Lung (tissue), 12 donors: Measurements from ENCODE around the gene ACOT7. TPM values are rescaled to one million over a fixed set of nuclear protein-coding genes. Genes with fewer than 3 reads are reported as not detected.

Experiments used
- ATAC-seq: fragments of 200-7000 bp; cut with Tn5 transposase; one replicate; pipeline ENCODE4 v1.9.1; 2020; ENCODE audit warnings: moderate number of reproducible peaks; ENCODE audit not compliant: insufficient read depth, low FRiP score
- DNase-seq, 3 donors: peaks; one replicate each; pipeline ENCODE4 v3.0.0-alpha.2; 2013 to 2017
- H3K27ac ChIP-seq, 2 donors: one replicate each; pipeline ENCODE4 v1.5.1; 2013; ENCODE audit warnings: mild to moderate bottlenecking in 2 of 2, moderate library complexity in 2 of 2, control low read depth in 1 of 2, inconsistent platforms in 1 of 2, low read depth in 1 of 2, low read length in 1 of 2
- H3K27me3 ChIP-seq, 3 donors: one replicate each; pipeline ENCODE4 v1.5.1; 2013; ENCODE audit warnings: low read length in 2 of 3; ENCODE audit not compliant: control insufficient read depth in 3 of 3, insufficient read depth in 3 of 3
- H3K36me3 ChIP-seq, 4 donors: one replicate each; pipeline ENCODE4 v1.5.1; 2013; ENCODE audit warnings: low read length in 4 of 4, mild to moderate bottlenecking in 1 of 4, moderate library complexity in 1 of 4; ENCODE audit not compliant: control insufficient read depth in 4 of 4, insufficient read depth in 4 of 4
- H3K4me1 ChIP-seq, 5 donors: one replicate each; pipeline ENCODE4 v1.5.1; 2013; ENCODE audit warnings: low read length in 5 of 5, mild to moderate bottlenecking in 2 of 5, moderate library complexity in 1 of 5; ENCODE audit not compliant: control insufficient read depth in 5 of 5, insufficient read depth in 5 of 5
- H3K4me3 ChIP-seq: one replicate; pipeline ENCODE4 v1.5.1; 2013; ENCODE audit warnings: mild to moderate bottlenecking, control low read depth, moderate library complexity
- H3K9ac ChIP-seq, 2 donors: one replicate each; pipeline ENCODE4 v1.5.1; 2013; ENCODE audit warnings: low read length in 2 of 2, control low read depth in 1 of 2; ENCODE audit not compliant: insufficient read depth in 1 of 2
- H3K9me3 ChIP-seq, 4 donors: one replicate each; pipeline ENCODE4 v1.5.1; 2013; ENCODE audit warnings: low read length in 3 of 4, mild to moderate bottlenecking in 1 of 4, moderate library complexity in 1 of 4; ENCODE audit not compliant: control insufficient read depth in 4 of 4, insufficient read depth in 3 of 4
- WGBS, 2 donors: extraction: QIAGEN DNeasy Blood & Tissue Kit; methylation state at CpG; one replicate each; pipeline ENCODE4 v1.1.7; 2013; 5-methylcytosine and 5-hydroxymethylcytosine counted together
- polyA plus RNA-seq, 2 donors: library from polyadenylated mRNA; stranded (reverse); fragments of 200-250 nt; gene quantifications; one replicate each; pipeline ENCODE4 v1.2.1, GENCODE V29; 2013
- total RNA-seq, 2 donors: library from RNA; depleted of rRNA in 1 of 2; stranded (reverse); fragments of >200 nt in 1 of 2; gene quantifications; one replicate each; pipeline ENCODE4 v1.2.1, GENCODE V29; 2014 to 2021
- TF ChIP-seq, protein P1 (sequence below): IDR thresholded peaks from 2 replicates; pipeline ENCODE4 v1.5.1; 2012; ENCODE audit warnings: mild to moderate bottlenecking; ENCODE audit errors: control extremely low read depth, extremely low read depth
- donor health status: control.
- donor health status: control.
- donor health status: Bipolar disorder and iron deficiency.
- donor health status: healthy.
- donor health status: DM: yes; HTN: yes; CAD: no.

ACOT7 gene
- total and polyA plus RNA-seq, 4 donors: 8.8 to 37.4 (median 23.1) TPM

DNA sequence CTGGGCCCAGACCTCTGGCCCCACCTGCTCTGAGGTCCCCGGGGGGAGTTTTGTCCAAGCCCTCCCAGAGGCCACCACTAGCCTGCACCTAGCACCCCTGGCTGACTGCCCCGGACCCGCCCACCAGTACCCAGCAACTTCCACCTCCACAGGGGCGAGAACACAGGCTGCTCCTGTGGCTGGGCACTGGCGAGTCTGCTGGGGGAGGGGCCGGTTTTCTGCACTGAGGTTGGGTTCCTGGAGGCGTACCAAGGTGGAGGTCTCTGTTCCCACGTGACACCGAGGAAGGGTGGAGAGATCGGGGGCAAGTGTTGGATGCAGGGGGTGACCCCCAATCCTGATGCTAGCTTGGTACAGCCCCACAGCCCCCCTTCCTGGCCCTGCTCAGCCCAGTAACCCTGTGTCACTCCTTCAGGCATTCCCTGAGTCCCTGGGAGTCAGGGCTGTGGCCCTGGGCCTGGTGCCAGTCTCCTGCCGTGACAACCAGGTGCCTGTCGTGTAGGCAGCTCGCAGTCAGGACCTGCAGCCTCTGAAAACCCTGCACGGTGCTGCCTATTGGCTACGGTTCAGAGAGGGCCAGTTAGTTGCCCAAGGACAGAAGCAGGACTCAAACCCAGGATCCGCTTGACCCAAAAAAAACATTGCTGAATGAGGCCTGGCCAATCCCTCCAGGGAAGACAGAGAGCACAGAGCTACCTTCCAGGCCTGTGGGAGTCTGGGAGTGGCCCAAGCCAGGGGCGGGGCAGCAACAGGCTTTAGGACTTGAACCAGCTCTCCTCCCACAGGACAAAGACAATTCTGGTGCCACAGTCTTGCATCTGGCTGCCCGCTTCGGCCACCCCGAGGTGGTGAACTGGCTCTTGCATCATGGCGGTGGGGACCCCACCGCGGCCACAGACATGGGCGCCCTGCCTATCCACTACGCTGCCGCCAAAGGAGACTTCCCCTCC is 34.1 kb upstream of the ACOT7 start:
- peaks cover 0 to 18% (median 0%) of the 10 kb centered on the region in 5 donors for H3K4me1 ChIP-seq
- DNase-seq: no peak
- TF ChIP-seq, protein P1, sequence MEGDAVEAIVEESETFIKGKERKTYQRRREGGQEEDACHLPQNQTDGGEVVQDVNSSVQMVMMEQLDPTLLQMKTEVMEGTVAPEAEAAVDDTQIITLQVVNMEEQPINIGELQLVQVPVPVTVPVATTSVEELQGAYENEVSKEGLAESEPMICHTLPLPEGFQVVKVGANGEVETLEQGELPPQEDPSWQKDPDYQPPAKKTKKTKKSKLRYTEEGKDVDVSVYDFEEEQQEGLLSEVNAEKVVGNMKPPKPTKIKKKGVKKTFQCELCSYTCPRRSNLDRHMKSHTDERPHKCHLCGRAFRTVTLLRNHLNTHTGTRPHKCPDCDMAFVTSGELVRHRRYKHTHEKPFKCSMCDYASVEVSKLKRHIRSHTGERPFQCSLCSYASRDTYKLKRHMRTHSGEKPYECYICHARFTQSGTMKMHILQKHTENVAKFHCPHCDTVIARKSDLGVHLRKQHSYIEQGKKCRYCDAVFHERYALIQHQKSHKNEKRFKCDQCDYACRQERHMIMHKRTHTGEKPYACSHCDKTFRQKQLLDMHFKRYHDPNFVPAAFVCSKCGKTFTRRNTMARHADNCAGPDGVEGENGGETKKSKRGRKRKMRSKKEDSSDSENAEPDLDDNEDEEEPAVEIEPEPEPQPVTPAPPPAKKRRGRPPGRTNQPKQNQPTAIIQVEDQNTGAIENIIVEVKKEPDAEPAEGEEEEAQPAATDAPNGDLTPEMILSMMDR: no peak

DNA sequence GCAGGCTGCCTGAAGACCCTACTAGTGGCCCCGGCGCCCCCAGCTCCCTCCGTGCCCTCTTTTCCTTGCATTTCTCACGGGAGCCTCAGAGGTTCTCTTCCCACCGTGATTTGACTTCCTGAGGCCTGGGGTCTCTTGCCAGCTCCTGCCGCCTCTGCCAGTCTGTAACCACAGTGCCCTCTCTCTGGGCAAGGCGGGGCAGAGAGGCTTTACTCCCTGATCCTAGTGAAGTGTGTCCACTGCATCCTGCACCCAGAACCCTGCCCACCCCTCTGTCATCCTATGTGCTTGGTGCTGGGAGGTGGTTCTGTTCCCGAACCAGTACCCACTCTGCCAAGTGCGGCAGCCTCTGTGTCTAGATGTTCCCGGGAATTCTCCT is 33.4 kb upstream of the ACOT7 start:
- Histone ChIP-seq H3K9ac (no peak overlapping the region), H3K27me3 (peaks cover 10 to 51% (median 29%) of the 10 kb centered on the region in 3 donors), H3K4me1 (peaks cover 0 to 18% (median 0%) of the 10 kb centered on the region in 5 donors), H3K4me3 (no peak overlapping the region), H3K27ac (no peak overlapping the region), H3K9me3 (peaks cover 0 to 3% (median 0%) of the 10 kb centered on the region in 4 donors), H3K36me3 (no peaks in the 10 kb centered on the region)
- DNase-seq (no peak), ATAC-seq (no peak)
- TF ChIP-seq, protein P1: no peak
- 79 to 80% methylated on average over 10 of the region's 10 CpGs for WGBS, 2 donors

More for the DNA sequence above, 34.1 kb upstream of the ACOT7 start:
- Histone ChIP-seq H3K4me3 (no peak overlapping the region), H3K27me3 (peaks cover 10 to 45% (median 27%) of the 10 kb centered on the region in 3 donors), H3K36me3 (no peaks in the 10 kb centered on the region), H3K9me3 (peaks cover 0 to 3% (median 0%) of the 10 kb centered on the region in 4 donors), H3K9ac (no peak overlapping the region), H3K27ac (no peak overlapping the region)
- no peak for ATAC-seq
- WGBS, 2 donors: 80 to 83% methylated on average over 26 of the region's 26 CpGs

DNA sequence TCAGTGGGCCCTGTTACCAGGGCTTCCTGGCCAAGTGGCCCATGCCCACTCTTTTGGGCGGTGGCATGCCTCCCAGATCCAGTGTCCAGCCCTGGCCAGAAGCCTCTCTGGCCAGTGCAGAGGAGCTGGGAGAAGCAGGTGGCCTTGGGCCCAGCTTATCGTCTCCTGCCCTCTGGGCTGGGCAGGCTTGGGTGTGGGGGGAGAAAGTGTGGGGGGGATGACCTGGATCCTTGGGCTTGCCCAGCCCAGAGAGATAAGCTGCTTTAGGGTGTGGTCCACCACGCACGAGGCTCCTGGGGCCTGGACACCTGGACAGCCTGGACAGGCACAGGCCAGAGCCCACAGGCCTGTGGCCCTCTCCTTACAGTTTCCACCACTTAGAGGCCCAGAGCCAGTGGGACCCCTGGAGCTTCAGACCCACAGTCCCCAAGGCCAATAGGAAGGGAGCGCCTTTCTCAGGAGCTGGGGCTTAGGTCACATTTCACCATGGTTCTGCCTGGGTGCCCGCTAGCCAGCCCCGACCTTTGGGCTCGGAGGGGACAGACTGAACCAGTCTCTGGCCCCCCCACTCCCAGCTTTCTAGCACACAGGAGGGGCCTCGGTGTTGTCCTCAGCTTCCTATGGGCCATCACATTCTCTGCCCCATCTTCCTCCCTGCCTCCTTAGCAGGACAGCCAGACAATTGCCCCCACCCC is 32.9 kb upstream of the ACOT7 start:
- peaks cover 10 to 56% (median 33%) of the 10 kb centered on the region in 3 donors for H3K27me3 ChIP-seq
- TF ChIP-seq, protein P1: no peak
- no peaks in the 10 kb centered on the region for H3K36me3 ChIP-seq
- H3K4me3 ChIP-seq: no peak overlapping the region
- no peak for DNase-seq
- H3K9me3 ChIP-seq: peaks cover 0 to 3% (median 0%) of the 10 kb centered on the region in 4 donors
- ATAC-seq: no peak
- H3K27ac ChIP-seq: no peak overlapping the region
- peaks cover 0 to 18% (median 0%) of the 10 kb centered on the region in 5 donors for H3K4me1 ChIP-seq
- 85 to 91% methylated on average over 9 of the region's 9 CpGs for WGBS, 2 donors
- H3K9ac ChIP-seq: no peak overlapping the region
